D341Med (cell line): Measurements from ENCODE around the gene CST3.
"Not testable (repeated sequence)": the region's sequence is repeated elsewhere in the genome, so short reads cannot be mapped to it uniquely, and the experiment has no call there.

Source experiments
- DNase-seq: peaks from one replicate; pipeline ENCODE4 v3.0.0; 2012; ENCODE audit warnings: low spot score

CST3 gene

GRCh38 chr20:23641936-23642751 lies 4.4 kb upstream of the CST3 start:
- DNase-seq = no peak

- DNase-seq = no peak
Observed at GRCh38 chr20:23640671-23641667, 3.2 kb upstream of the CST3 start.

- no peak for DNase-seq
Observed at GRCh38 chr20:23640018-23640601, 2.4 kb upstream of the CST3 start.

GRCh38 chr20:23639490-23639958 lies 1.8 kb upstream of the CST3 start:
- no peak for DNase-seq

DNA sequence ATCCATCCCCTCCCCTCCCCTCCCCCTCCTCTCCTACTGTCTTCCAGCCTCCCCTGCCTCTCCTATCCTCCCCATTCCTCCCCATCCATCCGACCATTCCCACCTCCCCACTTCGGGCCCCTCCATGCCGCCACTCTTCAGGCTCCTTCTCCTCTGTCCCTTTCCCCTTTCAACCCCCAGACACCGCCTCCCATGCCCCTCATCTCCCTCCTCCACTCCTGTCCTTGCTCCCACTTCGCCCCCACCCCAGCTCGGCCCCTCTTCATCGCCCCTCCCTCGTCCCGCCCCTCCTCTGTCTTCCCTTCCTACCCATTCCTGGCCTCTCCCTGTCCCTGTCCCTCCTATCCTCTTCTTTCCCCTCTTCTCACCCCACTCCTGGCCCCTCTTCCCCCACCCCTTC lies 554 bp upstream of the CST3 start:
- no peak for DNase-seq

GRCh38 chr20:23636908-23637281 lies 860 bp downstream of the CST3 start:
- no peak for DNase-seq

- no peak for DNase-seq
Observed at GRCh38 chr20:23636182-23636907, 1.4 kb downstream of the CST3 start.

- not testable (repeated sequence) for DNase-seq
Observed at GRCh38 chr20:23635768-23636090, 2.0 kb downstream of the CST3 start.

DNA sequence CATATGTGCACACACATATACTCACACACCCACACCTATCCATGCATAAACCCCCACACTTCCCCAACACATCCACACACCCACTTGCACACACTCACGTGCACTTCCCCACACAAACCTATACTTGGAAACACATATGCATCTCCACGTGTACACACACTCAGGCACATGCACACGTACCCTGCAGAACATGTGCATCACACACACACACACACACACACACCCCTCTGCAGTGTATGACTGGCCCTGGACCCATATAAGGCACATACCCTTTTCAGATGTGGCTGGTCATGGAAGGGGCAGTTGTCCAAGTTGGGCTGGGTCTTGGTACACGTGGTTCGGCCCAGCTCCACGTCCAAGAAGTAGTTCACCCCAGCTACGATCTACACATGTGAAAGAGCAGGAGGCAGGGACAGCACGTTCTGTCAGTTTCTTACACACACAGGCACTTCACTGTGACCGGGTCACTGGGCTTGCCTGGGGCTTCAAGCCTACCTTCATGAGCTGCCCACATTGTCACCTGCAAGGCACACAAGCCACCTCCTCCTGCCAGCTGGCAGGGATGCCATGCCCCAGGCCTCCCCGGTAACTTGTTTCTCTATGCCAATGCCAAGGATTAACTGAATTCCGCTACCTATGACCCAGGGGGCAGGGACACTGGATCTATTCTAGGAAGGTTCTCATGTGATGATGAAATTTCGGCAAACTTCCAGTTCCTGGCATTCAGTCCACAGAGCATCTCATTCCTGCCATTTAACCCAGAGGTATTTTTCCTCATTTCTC lies 2.6 kb downstream of the CST3 start:
- DNase-seq = peak; percentile 7

GRCh38 chr20:23634044-23634801 lies 3.5 kb downstream of the CST3 start:
- no peak for DNase-seq

DNA sequence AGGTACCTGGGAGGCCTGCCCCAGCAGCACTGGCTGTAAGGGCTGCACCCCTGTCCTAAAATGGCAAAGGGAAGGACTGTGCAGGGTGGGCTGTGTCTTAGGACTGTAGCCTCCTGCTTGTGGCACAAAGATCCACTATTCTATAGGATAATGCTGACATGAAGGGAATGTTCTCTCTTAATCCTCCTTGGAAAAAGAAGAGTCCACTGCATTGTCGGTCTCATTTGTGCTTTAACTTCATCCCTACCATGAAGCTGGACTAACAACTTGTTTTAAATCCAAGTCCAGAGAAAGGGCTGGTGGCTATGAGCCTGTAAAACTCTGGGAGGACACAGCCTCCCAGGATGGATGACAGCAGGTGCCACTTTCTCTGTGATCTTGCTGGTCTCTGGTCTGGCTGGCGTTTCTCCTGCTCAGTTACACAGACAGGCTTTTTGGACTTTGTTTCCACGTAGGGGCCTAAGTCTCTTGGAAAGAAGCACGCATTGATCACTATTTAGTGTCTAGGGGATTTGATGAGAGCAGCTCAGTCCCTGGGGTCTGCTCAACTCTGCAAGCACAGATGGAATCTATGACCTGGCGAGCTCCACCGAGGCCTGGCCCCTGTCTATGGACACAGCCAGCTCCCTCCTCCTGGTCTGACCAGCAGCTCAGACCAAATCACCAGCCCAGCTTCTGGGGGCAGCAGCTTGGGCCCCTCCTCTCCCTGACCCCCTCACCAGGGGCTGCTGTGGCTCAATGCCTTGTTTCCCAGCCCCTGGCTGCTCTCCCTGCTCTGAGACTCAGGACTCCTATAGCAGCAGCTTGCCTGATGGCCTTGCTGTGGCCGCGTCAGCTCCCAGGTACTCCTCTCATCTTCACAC lies 4.8 kb downstream of the CST3 start:
- DNase-seq = no peak

GRCh38 chr20:23631981-23632710 lies 5.6 kb downstream of the CST3 start:
- DNase-seq = no peak

DNA sequence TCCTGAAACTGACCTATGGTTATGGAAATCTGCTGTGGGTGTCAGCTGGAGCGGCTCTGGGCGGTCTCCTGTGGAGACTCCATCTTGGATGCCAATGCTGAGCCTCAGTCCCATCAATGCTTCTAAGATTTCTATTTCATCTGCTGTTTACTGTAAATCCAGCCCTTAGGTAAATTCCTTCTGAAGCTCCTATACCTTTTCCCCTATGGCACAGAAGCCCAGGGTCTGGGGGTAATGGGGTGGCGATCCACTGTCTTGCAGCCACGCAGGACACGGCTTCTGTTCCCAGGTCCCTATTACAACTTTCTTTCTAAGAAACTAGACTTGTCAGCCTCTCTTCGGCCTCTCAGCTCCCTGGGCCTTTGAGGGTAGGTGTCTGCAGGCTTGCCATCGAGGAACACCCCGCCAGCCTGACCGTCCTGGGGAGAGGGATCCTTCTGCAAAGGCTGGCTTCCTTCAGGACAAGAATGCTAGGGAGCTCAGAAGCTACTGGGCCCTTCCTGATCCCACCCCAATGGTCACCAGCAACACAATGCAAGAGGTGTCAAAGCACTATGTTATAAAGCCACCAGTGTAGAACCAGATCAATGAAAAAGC lies 6.4 kb downstream of the CST3 start:
- DNase-seq = no peak

DNA sequence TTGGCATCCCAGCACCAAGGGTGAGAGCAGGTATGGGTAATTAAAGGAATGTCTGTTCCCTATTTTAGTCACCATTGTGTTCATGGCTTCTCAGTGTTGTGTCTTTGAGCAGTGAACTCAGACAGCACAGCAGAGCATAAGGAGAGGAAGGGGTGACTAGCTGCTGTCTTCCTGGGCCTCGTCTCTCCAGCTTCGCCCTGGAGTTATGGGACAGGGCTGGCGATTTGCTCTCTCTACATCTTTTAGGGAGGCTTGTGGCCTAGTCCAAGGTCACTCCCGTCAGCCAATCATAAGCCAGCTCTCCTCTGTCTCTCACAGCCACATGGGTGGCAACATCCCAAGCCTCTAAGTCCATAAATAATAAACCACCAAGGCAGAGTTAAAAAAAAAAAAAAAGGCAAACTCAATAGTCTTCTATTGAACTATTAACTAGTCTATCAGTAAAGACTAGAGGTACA lies 7.3 kb downstream of the CST3 start:
- no peak for DNase-seq

GRCh38 chr20:23629542-23630391 lies 8.0 kb downstream of the CST3 start:
- no peak for DNase-seq

GRCh38 chr20:23629017-23629541 lies 8.7 kb downstream of the CST3 start:
- DNase-seq = no peak
